Stimulated activated naive CD8-positive, alpha-beta T cell treated with anti-CD3 and anti-CD28 coated beads, Interleukin-15, Interleukin-2, amounts not matched to agents 100 ng/mL and 50 ng/mL, for 24 hours (primary cell): ENCODE data around the gene PTPRU.

Experiments
- H3K27ac Mint-ChIP-seq: one replicate; pipeline ENCODE4 v1.8.0; 2021; ENCODE audit warnings: mild to moderate bottlenecking, mixed read lengths
- H3K27me3 Mint-ChIP-seq: one replicate; pipeline ENCODE4 v1.8.0; 2021; ENCODE audit warnings: mixed read lengths
- H3K36me3 Mint-ChIP-seq: one replicate; pipeline ENCODE4 v1.8.0; 2021; ENCODE audit warnings: low read depth, mixed read lengths
- H3K4me1 Mint-ChIP-seq: one replicate; pipeline ENCODE4 v1.8.0; 2021; ENCODE audit warnings: low read depth, mixed read lengths
- H3K4me3 Mint-ChIP-seq: one replicate; pipeline ENCODE4 v1.8.0; 2021; ENCODE audit warnings: mild to moderate bottlenecking, mixed read lengths
- H3K9me3 Mint-ChIP-seq: one replicate; pipeline ENCODE4 v1.8.0; 2021; ENCODE audit warnings: mixed read lengths

PTPRU gene

GRCh38 chr1:29317063-29317915, 81.0 kb downstream of the PTPRU start:
- H3K4me3 Mint-ChIP-seq = no peak overlapping the region
- H3K27ac Mint-ChIP-seq = no peak overlapping the region

DNA sequence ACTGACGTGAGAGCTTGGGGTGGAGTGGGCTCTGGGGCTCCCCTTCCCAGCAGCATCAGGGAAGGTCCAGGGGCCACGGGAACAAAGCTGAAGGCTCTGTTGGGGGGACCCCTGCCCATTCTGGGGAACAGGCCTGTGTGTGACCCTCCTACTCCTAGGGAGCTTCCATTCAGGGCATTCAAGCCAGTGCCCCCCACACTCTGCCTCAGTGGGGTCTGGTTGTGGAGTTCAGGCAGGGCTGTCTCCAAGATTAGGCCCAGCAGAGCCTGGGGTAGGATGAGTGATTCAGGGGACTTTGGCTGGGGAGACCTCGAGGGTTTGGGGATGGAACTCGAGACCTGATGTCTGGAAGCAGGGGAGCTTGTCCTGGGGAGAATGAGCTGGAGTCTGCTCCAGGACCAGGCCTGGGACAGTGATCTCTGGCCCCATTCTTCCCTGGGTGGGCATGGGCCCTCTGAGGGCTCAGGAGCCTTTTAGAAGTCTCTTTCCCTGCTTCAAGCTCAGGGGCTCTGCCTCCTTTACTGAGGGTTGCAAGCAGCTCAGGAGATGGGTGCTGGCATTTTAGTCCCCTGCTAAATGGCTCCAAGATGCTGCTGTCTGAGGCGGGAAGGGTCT, 81.7 kb downstream of the PTPRU start:
- Mint-ChIP-seq H3K4me3 (no peak overlapping the region), H3K36me3 (no peaks in the 10 kb centered on the region), H3K9me3 (no peaks in the 10 kb centered on the region), H3K27ac (no peak overlapping the region), H3K27me3 (no peaks in the 10 kb centered on the region), H3K4me1 (no peaks in the 10 kb centered on the region)

More at GRCh38 chr1:29317063-29317915, 81.0 kb downstream of the PTPRU start:
- no peaks in the 10 kb centered on the region for H3K9me3 Mint-ChIP-seq
- no peaks in the 10 kb centered on the region for H3K36me3 Mint-ChIP-seq
- H3K4me1 Mint-ChIP-seq = no peaks in the 10 kb centered on the region
- no peaks in the 10 kb centered on the region for H3K27me3 Mint-ChIP-seq

DNA sequence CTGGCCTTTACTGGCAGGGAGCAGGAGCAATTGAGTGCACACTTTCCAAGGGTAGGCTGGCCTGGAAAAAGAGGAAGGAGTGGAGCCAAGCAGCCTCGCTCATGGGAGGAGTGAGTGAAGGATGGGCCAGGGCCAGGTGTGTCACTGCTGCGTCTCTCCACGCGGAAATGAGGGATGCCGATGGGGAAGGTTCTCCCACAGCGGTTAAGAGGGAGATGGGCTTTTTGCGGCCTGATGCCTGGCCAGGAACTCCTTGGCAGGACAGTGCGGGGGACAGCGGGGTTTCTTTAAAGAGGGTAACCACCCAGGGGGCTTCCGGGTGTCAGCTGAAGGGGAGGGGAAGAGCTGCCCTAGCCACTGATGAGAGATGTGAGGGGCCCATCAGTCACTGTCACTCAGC, 82.4 kb downstream of the PTPRU start:
- no peak overlapping the region for H3K27ac Mint-ChIP-seq
- no peaks in the 10 kb centered on the region for H3K4me1 Mint-ChIP-seq
- H3K4me3 Mint-ChIP-seq = no peak overlapping the region
- no peaks in the 10 kb centered on the region for H3K36me3 Mint-ChIP-seq
- H3K27me3 Mint-ChIP-seq = no peaks in the 10 kb centered on the region
- no peaks in the 10 kb centered on the region for H3K9me3 Mint-ChIP-seq

DNA sequence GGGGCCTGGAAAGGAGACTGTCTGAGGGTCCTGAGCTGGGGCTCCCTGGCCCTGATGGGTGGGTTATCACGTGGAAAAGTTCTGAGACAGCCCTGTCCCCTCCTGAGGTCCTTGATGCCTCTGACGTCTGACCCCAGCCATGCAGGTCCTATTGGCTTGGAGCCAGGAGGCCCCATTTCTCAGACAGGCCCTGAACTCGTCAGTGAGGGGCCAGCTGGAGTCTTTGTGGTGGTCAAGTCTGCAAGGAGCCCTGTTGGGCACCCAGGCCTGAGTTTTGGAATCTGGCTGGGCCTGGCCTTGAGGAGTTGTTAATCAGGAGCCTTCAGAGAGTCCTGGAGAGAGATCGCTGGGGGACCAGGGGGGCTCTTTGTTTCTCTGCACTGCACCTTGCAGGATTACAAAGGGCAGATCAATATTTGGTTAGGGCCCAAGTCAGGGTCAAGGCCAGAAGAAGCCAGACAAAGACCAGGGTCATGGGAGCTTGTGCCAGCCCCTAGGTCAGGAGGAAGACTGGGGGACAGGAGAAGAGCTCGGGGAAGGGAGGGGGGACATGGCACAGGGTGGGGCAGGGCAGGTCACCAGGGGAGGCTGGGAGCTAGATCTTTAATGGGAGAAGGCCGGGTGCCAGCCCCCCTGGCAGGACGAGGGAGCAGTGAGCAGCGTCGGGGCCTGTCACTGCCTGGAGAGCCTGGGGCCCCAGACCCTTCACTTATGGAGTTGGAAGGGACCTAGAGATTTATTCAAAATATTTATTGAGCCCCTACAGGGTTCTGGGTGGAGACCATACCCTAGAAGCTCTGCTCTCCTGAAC, 83.2 kb downstream of the PTPRU start:
- H3K4me1 Mint-ChIP-seq = no peaks in the 10 kb centered on the region
- no peaks in the 10 kb centered on the region for H3K27me3 Mint-ChIP-seq
- no peak overlapping the region for H3K27ac Mint-ChIP-seq
- H3K4me3 Mint-ChIP-seq = no peak overlapping the region
- H3K36me3 Mint-ChIP-seq = no peaks in the 10 kb centered on the region
- no peaks in the 10 kb centered on the region for H3K9me3 Mint-ChIP-seq

- H3K27me3 Mint-ChIP-seq = no peaks in the 10 kb centered on the region
- no peaks in the 10 kb centered on the region for H3K4me1 Mint-ChIP-seq
- no peak overlapping the region for H3K27ac Mint-ChIP-seq
- no peaks in the 10 kb centered on the region for H3K9me3 Mint-ChIP-seq
- H3K4me3 Mint-ChIP-seq = no peak overlapping the region
- H3K36me3 Mint-ChIP-seq = no peaks in the 10 kb centered on the region
Measured at GRCh38 chr1:29320156-29320940, 84.0 kb downstream of the PTPRU start.

- no peaks in the 10 kb centered on the region for H3K4me1 Mint-ChIP-seq
- no peaks in the 10 kb centered on the region for H3K27me3 Mint-ChIP-seq
- no peak overlapping the region for H3K4me3 Mint-ChIP-seq
- H3K9me3 Mint-ChIP-seq = no peaks in the 10 kb centered on the region
- no peak overlapping the region for H3K27ac Mint-ChIP-seq
- no peaks in the 10 kb centered on the region for H3K36me3 Mint-ChIP-seq
Measured at GRCh38 chr1:29321176-29321575, 84.9 kb downstream of the PTPRU start.

DNA sequence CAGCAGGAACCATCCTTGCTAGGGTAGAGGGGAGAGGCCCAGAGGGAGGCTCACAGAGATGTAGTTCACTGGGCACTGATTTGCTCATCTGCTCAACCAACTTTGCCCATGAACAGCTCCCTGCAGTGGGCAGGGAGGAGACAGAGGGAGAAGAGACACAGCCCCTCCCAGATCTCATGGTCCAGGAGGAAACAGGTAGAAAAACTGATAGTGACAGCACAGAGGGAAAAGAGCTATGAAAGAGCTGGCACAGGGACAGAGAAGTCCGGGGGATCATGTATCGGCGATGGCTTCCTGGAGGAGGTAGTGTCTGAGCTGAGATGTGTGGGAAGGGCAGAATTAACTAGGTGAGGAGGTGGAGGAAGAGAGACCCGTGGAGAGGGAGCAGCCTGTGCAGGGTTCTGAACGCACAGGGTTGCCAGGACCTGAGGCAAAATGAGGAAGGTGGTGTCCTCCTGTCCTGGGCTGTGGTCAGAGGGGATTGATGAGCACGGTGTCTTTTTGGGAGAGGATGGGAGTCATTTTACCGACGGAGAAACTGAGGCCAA, 85.9 kb downstream of the PTPRU start:
- Mint-ChIP-seq H3K4me1 (no peaks in the 10 kb centered on the region), H3K27ac (no peak overlapping the region)

DNA sequence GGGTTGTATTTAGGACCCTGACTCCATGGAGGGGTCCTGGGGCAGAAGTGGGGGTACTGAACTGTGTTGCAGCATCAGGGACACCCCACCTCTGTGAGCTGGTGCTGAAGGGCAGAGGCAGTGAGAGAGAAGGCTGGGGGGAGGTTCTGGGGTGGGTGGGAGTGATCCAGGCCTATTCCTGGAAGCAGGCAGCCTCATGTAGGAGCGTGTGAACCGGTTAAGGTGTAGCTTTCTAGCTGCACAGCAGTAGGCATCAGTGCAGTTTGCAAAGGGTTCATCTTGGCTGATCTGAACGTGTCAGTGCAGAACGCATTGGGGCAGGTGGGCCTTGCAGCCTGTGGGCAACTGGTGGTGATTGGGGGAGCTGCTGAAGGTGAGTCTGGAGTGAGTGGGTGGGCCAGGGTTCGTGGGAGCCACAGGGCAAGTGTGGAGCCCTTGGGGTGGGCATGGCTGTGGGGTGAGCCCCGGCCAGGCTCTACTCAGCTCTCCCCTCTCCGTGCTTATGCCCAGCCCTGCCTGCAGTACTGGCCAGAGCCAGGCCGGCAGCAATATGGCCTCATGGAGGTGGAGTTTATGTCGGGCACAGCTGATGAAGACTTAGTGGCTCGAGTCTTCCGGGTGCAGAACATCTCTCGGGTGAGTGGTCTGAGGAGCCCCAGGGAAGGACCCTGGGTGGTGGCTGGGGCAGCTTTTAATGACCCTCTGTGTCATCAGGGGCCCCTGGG, 86.7 kb downstream of the PTPRU start:
- no peaks in the 10 kb centered on the region for H3K4me1 Mint-ChIP-seq
- no peaks in the 10 kb centered on the region for H3K36me3 Mint-ChIP-seq
- no peaks in the 10 kb centered on the region for H3K9me3 Mint-ChIP-seq
- H3K4me3 Mint-ChIP-seq = no peak overlapping the region
- H3K27ac Mint-ChIP-seq = no peak overlapping the region
- no peaks in the 10 kb centered on the region for H3K27me3 Mint-ChIP-seq

More for the DNA sequence above, 85.9 kb downstream of the PTPRU start:
- Mint-ChIP-seq H3K27me3 (no peaks in the 10 kb centered on the region), H3K36me3 (no peaks in the 10 kb centered on the region), H3K4me3 (no peak overlapping the region), H3K9me3 (no peaks in the 10 kb centered on the region)

GRCh38 chr1:29323636-29324035, 87.3 kb downstream of the PTPRU start:
- Mint-ChIP-seq H3K9me3 (no peaks in the 10 kb centered on the region), H3K27me3 (no peaks in the 10 kb centered on the region), H3K36me3 (no peaks in the 10 kb centered on the region), H3K27ac (no peak overlapping the region), H3K4me1 (no peaks in the 10 kb centered on the region), H3K4me3 (no peak overlapping the region)

GRCh38 chr1:29324202-29324601, 87.9 kb downstream of the PTPRU start:
- no peaks in the 10 kb centered on the region for H3K27me3 Mint-ChIP-seq
- no peaks in the 10 kb centered on the region for H3K9me3 Mint-ChIP-seq
- H3K4me1 Mint-ChIP-seq = no peaks in the 10 kb centered on the region
- no peaks in the 10 kb centered on the region for H3K36me3 Mint-ChIP-seq
- no peak overlapping the region for H3K4me3 Mint-ChIP-seq
- no peak overlapping the region for H3K27ac Mint-ChIP-seq

- Mint-ChIP-seq H3K9me3 (no peaks in the 10 kb centered on the region), H3K4me1 (no peaks in the 10 kb centered on the region)
Measured at GRCh38 chr1:29324771-29325351, 88.5 kb downstream of the PTPRU start.

DNA sequence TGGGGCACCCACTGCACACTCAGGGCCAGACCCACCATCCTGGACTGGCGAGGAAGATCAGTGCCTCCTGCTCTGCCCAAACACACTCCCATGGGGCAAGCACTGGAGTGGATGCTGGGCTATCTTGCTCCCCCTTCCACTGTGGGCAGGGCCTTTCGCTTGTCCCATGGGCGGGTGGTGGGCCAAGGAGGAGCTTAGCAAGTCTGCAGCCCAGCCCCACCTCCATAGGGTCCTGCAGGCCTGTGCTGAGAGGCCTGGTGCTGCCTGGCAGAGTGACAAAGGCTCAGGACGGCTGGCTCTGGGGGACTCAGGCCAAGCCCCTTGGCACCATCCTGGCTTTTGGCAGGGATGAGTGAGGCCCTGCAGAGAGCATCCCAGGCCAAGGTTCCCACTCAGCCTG, 89.4 kb downstream of the PTPRU start:
- Mint-ChIP-seq H3K36me3 (no peaks in the 10 kb centered on the region), H3K9me3 (no peaks in the 10 kb centered on the region), H3K4me1 (no peaks in the 10 kb centered on the region), H3K27me3 (peaks cover 5% of the 10 kb centered on the region), H3K4me3 (no peak overlapping the region), H3K27ac (no peak overlapping the region)

More at GRCh38 chr1:29324771-29325351, 88.5 kb downstream of the PTPRU start:
- Mint-ChIP-seq H3K4me3 (no peak overlapping the region), H3K27ac (no peak overlapping the region), H3K27me3 (peaks cover 3% of the 10 kb centered on the region), H3K36me3 (no peaks in the 10 kb centered on the region)

DNA sequence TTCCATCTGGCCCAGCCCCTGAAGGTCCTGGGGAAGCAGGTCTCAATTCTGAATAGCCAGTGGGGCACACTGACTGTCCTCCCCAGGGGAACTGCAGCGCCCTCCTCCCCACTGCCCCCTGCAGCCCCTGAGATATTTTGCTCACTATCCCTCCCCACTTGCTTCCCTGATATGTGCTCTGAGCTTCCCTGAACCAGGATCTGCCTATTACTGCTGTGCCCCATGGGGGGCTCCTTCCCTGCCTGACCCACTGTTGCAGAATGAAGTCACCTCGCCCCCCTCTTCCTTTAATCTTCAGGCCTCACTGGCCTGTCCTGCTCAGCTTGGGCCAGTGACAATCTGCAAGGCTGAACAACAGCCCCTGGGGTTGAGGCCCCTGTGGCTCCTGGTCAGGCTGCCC, 89.8 kb downstream of the PTPRU start:
- no peak overlapping the region for H3K4me3 Mint-ChIP-seq
- no peaks in the 10 kb centered on the region for H3K4me1 Mint-ChIP-seq
- no peak overlapping the region for H3K27ac Mint-ChIP-seq
- no peaks in the 10 kb centered on the region for H3K9me3 Mint-ChIP-seq
- no peaks in the 10 kb centered on the region for H3K36me3 Mint-ChIP-seq
- peaks cover 5% of the 10 kb centered on the region for H3K27me3 Mint-ChIP-seq
